Stimulated activated memory B cell treated with anti-CD40 and anti-IgM and Interleukin-4, amounts not matched to agents 10 μg/mL and 1 μg/mL and 100 μg/mL, for 72 hours (primary cell): ENCODE measurements around the gene SALL4.
"Not testable (repeated sequence)": the region's sequence is repeated elsewhere in the genome, so short reads cannot be mapped to it uniquely, and the experiment has no call there.

Experiments used
- ATAC-seq: fragments of 150-1000 bp; cut with Tn5 transposase; 2 replicates; pipeline ENCODE4 v1.10.0; 2021
- H3K27ac Mint-ChIP-seq: one replicate; pipeline ENCODE4 v1.8.0; 2022; ENCODE audit warnings: mild to moderate bottlenecking, mixed read lengths
- H3K27me3 Mint-ChIP-seq: one replicate; pipeline ENCODE4 v1.8.0; 2022; ENCODE audit warnings: mixed read lengths
- H3K36me3 Mint-ChIP-seq: one replicate; pipeline ENCODE4 v1.8.0; 2022; ENCODE audit warnings: mixed read lengths
- H3K4me1 Mint-ChIP-seq: one replicate; pipeline ENCODE4 v1.8.0; 2022; ENCODE audit warnings: mixed read lengths
- H3K4me3 Mint-ChIP-seq: one replicate; pipeline ENCODE4 v1.8.0; 2022; ENCODE audit warnings: mild to moderate bottlenecking, moderate library complexity, mixed read lengths
- H3K9me3 Mint-ChIP-seq: one replicate; pipeline ENCODE4 v1.8.0; 2022; ENCODE audit warnings: mixed read lengths

The SALL4 gene

DNA sequence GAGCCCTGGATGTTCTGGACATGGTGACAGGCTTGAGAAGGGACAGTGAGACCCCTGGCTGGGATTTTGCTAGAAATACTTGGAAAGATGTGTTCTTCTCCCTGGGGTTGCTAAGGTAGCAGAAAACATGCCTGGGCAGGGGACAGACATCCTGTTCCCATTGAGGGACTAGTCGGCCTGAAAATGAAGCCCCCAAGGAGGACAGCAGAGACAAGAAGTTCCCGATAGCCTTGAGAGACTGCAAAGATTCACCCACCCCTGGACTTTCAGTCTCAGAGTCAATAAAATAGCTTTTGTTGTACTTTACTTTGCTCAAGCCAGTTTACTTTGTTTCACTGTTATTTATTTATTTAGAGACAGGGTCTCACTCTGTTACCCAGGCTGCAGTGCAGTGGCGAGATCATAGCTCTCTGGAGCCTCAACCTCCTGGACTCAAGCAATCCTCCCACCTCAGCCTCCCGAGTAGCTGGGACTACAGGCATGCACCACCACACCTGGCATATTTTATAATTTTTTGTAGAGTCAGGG lies 62.5 kb downstream of the SALL4 start:
- Mint-ChIP-seq H3K9me3 (peaks cover 2% of the 10 kb centered on the region), H3K4me1 (no peaks in the 10 kb centered on the region), H3K27me3 (peaks cover 10% of the 10 kb centered on the region), H3K36me3 (no peaks in the 10 kb centered on the region), H3K4me3 (no peak overlapping the region), H3K27ac (no peak overlapping the region)
- no peak for ATAC-seq

DNA sequence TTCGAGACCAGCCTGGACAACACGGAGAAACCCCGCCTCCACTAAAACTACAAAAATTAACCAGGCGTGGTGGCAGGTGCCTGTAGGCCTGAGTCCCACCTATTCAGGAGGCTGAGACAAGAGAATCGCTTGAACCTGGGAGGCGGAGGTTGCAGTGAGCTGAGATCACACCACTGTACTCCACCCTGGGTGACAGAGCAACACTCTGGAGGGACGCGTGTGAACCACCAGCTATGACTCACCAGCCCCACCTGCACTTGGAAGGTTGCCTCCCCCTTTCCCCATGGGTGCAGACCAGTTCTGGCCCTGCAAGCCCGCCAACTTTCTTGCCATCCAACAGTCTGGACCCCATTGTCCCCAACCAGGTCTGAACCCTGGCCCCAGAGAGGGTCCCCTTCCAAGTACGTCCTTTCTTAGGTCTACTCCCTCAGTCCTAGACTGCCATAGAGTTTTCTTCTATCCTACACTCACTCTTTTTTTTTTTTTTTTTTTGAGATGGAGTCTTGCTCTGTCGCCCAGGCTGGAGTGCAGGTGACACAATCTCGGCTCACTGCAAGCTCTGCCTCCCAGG lies 63.4 kb downstream of the SALL4 start:
- Mint-ChIP-seq H3K9me3 (no peaks in the 10 kb centered on the region), H3K27ac (no peak overlapping the region), H3K27me3 (peaks cover 10% of the 10 kb centered on the region), H3K4me1 (no peaks in the 10 kb centered on the region), H3K36me3 (no peaks in the 10 kb centered on the region), H3K4me3 (no peak overlapping the region)
- no peak for ATAC-seq

DNA sequence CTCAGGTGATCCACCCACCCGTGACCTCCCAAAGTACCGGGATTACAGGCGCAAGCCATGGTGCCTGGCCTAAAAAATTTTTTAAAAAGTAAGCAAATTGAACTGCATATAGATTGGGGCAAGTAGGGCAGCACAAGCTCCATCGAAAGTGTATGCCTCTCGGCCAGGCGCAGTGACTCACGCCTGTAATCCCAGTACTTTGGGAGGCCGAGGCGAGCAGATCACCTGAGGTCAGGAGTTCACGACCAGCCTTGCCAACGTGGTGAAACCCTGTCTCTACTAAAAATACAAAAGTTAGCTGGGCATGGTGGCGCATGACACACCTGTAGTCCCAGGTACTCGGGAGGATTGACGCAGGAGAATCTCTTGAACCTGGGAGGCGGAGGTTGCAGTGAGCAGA lies 64.1 kb downstream of the SALL4 start:
- not testable (repeated sequence) for ATAC-seq, H3K36me3 Mint-ChIP-seq, H3K4me3 Mint-ChIP-seq, H3K27ac Mint-ChIP-seq, H3K9me3 Mint-ChIP-seq, H3K4me1 Mint-ChIP-seq
- H3K27me3 Mint-ChIP-seq = peaks cover 10% of the 10 kb centered on the region

DNA sequence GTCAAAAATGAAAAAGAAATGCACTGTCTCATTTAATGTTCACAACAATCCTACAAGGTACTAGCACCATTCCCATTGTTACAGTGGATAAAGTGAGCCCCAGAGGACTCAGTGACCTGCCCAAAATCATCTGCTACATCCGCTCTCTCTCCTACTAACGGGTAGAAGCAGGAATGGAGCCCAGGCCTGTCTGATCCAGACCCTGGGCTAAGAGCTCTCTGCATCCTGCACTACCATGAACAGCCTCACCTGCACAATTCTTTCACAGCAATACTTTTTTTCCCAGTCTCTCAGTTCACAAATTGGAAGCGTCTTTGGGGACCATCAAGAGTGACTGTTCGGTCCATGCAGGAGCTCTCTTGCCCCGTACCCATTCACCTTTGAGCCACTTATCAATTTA lies 65.4 kb downstream of the SALL4 start:
- H3K4me1 Mint-ChIP-seq = no peaks in the 10 kb centered on the region
- H3K27me3 Mint-ChIP-seq = peaks cover 10% of the 10 kb centered on the region
- no peak for ATAC-seq
- H3K9me3 Mint-ChIP-seq = no peaks in the 10 kb centered on the region
- H3K36me3 Mint-ChIP-seq = no peaks in the 10 kb centered on the region
- no peak overlapping the region for H3K4me3 Mint-ChIP-seq
- no peak overlapping the region for H3K27ac Mint-ChIP-seq

DNA sequence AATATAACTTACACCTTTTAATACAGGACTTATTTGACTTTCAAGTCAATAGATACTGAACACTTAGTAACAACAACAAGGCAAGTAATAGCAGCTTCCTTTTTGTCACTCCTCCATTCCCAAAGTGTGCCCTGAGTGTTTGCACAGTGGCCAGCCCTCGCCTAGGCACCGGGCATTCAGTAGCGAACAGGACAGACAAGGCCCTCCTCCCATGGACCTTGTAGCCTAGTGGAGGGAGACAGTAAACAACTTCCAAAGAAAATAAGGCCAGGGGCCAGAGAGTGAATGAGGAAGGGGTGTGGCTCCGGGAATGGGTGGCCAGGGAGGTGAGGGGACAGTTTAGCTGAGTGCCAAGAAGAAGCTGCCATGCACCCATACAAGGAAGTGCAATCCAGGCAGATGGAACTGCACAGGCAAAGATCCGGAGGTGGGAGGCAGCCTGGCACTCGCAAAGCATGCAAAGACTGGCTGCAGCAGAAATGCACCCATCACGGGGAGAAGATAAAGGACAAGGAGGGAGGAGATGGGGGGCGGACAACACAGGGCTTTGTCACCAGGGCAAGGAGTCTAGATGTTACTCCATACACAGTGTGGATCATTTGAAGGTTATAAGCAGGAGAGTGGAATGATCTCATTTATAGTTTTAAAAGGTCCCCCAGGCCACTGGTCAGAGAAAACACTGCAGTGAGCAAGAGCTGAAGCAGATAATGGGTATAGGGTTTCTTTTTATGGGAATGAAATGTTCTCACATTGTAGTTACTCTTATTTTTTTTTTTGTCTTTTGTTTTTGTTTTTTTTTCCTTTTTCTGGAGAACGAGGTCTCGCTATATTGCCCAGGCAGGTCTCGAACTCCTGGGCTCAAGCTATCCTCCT lies 66.4 kb downstream of the SALL4 start:
- Mint-ChIP-seq H3K27ac (no peak overlapping the region), H3K4me3 (no peak overlapping the region), H3K4me1 (no peaks in the 10 kb centered on the region), H3K9me3 (no peaks in the 10 kb centered on the region), H3K36me3 (no peaks in the 10 kb centered on the region), H3K27me3 (peaks cover 10% of the 10 kb centered on the region)
- peak; percentile 11 for ATAC-seq

DNA sequence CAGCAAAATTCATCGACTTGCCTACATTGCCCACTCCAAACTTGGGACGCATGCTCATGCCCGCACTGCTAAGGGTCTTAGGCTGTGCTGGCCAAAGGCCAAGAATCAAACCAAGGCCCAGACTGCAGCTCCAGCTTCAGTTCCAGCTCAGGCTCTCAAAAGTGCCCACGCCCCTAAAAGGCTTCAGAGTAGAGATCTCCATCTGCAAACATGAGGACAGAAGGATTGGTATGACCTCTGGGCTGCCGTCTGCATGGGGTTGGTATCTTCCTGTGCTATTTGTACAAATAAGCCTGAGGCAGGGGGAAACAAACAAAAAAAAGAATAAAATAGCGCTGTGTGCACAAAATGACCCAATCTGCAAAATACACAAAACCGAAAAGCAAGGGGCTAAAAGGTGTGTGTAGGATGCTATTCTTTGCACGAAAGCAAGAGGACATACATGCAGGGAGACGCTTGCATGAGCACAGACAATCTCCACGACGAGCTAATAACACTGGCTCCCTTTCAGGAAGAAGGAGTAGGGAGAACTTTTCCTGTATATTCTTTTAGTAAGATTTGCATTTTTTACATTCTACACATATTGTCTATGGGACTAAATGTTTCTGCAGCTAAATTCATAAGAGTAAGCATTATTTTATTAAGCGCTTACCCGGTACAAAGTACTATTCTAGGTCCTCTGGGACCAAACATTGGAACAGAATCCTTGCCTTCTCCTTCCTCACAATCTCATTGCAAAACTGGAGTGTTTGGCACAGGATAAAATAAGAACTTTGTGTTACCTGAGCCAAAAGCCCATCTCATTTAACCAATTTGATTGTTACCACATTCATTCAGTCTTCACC lies 67.2 kb downstream of the SALL4 start:
- peaks cover 10% of the 10 kb centered on the region for H3K27me3 Mint-ChIP-seq
- H3K4me1 Mint-ChIP-seq = no peaks in the 10 kb centered on the region
- no peak overlapping the region for H3K27ac Mint-ChIP-seq
- ATAC-seq = no peak
- no peaks in the 10 kb centered on the region for H3K36me3 Mint-ChIP-seq
- no peak overlapping the region for H3K4me3 Mint-ChIP-seq
- no peaks in the 10 kb centered on the region for H3K9me3 Mint-ChIP-seq

DNA sequence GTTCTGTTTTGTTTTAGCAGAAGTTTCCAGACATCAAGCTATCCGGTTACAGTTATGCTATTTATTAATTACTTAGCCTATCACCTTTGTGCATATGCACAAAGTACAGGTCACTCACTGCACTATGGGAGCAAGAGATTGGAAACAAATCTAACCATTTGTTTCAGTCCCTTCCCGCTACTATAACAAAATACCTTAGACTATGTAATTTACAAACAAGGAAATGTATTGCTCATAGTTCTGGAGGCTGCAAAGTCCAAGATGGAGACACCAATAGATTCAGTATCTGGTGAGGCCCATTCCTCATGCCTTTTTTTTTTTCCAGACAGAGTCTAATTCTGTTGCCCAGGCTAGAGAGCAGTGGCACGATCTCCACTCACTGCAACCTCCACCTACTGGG lies 69.3 kb downstream of the SALL4 start:
- ATAC-seq = no peak
- Mint-ChIP-seq H3K36me3 (no peaks in the 10 kb centered on the region), H3K27me3 (no peaks in the 10 kb centered on the region), H3K4me3 (no peak overlapping the region), H3K27ac (no peak overlapping the region), H3K4me1 (no peaks in the 10 kb centered on the region), H3K9me3 (no peaks in the 10 kb centered on the region)
